Loucy (cell line): ENCODE measurements around the gene ELAVL1.

ENCODE experiments used
- H2AFZ ChIP-seq: fragments of 200-600 bp; sonication (generic); 2 replicates; pipeline ENCODE4 v1.6.0; 2016; ENCODE audit warnings: antibody characterized with exemption, mild to moderate bottlenecking, low read length, moderate library complexity
- H3F3A ChIP-seq: fragments of 200-600 bp; 2 replicates; pipeline ENCODE4 v1.6.0; 2016; ENCODE audit warnings: antibody characterized with exemption, low read depth, mild to moderate bottlenecking
- H3K27me3 ChIP-seq: fragments of 200-600 bp; sonication (generic); 2 replicates; pipeline ENCODE4 v1.6.1; 2014; ENCODE audit warnings: low read length, mild to moderate bottlenecking; ENCODE audit not compliant: insufficient read depth, poor library complexity, severe bottlenecking
- H3K36me3 ChIP-seq: fragments of 200-600 bp; sonication (generic); 2 replicates; pipeline ENCODE4 v1.6.1; 2016; ENCODE audit warnings: low read length; ENCODE audit not compliant: insufficient read depth
- H3K4me1 ChIP-seq: fragments of 200-600 bp; sonication (generic); 2 replicates; pipeline ENCODE4 v1.5.1; 2014; ENCODE audit warnings: low read length, mild to moderate bottlenecking; ENCODE audit not compliant: insufficient read depth, poor library complexity, severe bottlenecking
- H3K4me2 ChIP-seq: fragments of 200-600 bp; sonication (generic); 2 replicates; pipeline ENCODE4 v1.6.0; 2014; ENCODE audit warnings: antibody characterized with exemption, low read length, low read depth, mild to moderate bottlenecking; ENCODE audit not compliant: poor library complexity, severe bottlenecking
- H3K4me3 ChIP-seq: fragments of 200-600 bp; sonication (generic); 2 replicates; pipeline ENCODE4 v1.5.1; 2014; ENCODE audit warnings: low read length, mild to moderate bottlenecking, mixed read lengths; ENCODE audit not compliant: poor library complexity, severe bottlenecking
- H3K79me2 ChIP-seq: fragments of 200-600 bp; sonication (generic); 2 replicates; pipeline ENCODE4 v1.6.1; 2014; ENCODE audit warnings: low read length; ENCODE audit not compliant: insufficient read depth
- H3K9ac ChIP-seq: fragments of 200-600 bp; sonication (generic); 2 replicates; pipeline ENCODE4 v1.6.0; 2014; ENCODE audit warnings: mild to moderate bottlenecking, low read depth, low read length, moderate library complexity; ENCODE audit not compliant: poor library complexity, severe bottlenecking
- H3K9me2 ChIP-seq: fragments of 200-600 bp; sonication (generic); replicated peaks from 2 replicates; pipeline ENCODE4 v1.6.1; 2016; ENCODE audit warnings: low read depth, low read length, mixed read lengths
- H3K9me3 ChIP-seq: fragments of 200-600 bp; sonication (generic); 2 replicates; pipeline ENCODE4 v1.6.1; 2014; ENCODE audit warnings: mild to moderate bottlenecking, antibody characterized with exemption, low read length, low read depth; ENCODE audit not compliant: insufficient read depth
- H4K20me1 ChIP-seq: fragments of 200-600 bp; sonication (generic); 2 replicates; pipeline ENCODE4 v1.6.0; 2014; ENCODE audit warnings: antibody characterized with exemption, low read length, mild to moderate bottlenecking; ENCODE audit not compliant: insufficient read depth, poor library complexity, severe bottlenecking
- CTCF ChIP-seq: fragments of 200-600 bp; sonication (generic); conservative IDR thresholded peaks from 2 replicates; pipeline ENCODE4 v1.5.1; 2014; ENCODE audit warnings: mild to moderate bottlenecking, antibody characterized with exemption, low read length
- EZH2phosphoT487 ChIP-seq: fragments of 200-600 bp; IDR thresholded peaks from 2 replicates; pipeline ENCODE4 v1.6.1; 2018; ENCODE audit warnings: antibody characterized with exemption, mild to moderate bottlenecking, moderate library complexity, borderline replicate concordance

Gene ELAVL1

DNA sequence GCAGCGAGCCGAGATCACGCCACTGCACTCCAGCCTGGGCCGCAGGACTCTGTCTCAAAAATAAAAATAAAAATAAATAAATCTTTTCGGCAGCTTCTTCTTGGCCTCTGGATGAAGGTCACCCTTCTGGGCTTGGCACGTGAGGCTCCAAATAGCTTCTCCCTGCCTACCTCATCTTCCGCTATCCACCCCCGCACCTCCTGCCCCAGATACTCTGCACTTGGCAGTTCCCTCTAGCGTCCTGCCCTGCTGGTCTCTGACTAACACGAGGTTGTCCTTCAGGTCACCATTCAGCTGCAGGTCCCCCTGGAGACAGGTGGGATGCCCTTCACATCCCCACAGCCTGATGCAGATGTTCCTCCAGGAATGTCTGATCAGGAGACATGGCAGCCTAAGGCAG, 38.6 kb upstream of the ELAVL1 start:
- H3K4me2 ChIP-seq: no peak overlapping the region
- no peak overlapping the region for H2AFZ ChIP-seq
- H3K4me1 ChIP-seq: no peaks in the 10 kb centered on the region
- no peaks in the 10 kb centered on the region for H3K27me3 ChIP-seq
- no peaks in the 10 kb centered on the region for H3K9me2 ChIP-seq
- TF ChIP-seq CTCF: no peak
- no peak for TF ChIP-seq EZH2phosphoT487
- no peaks in the 10 kb centered on the region for H3K9me3 ChIP-seq
- no peaks in the 10 kb centered on the region for H3K36me3 ChIP-seq
- no peak overlapping the region for H3K4me3 ChIP-seq
- H4K20me1 ChIP-seq: no peaks in the 10 kb centered on the region
- no peaks in the 10 kb centered on the region for H3K79me2 ChIP-seq
- no peak overlapping the region for H3K9ac ChIP-seq
- no peaks in the 10 kb centered on the region for H3F3A ChIP-seq

GRCh38 chr19:8042900-8043299, 37.5 kb upstream of the ELAVL1 start:
- Histone ChIP-seq H3K4me2 (no peak overlapping the region), H3K27me3 (no peaks in the 10 kb centered on the region), H3K4me3 (no peak overlapping the region), H3K4me1 (no peaks in the 10 kb centered on the region), H3K79me2 (no peaks in the 10 kb centered on the region), H3K9me3 (no peaks in the 10 kb centered on the region), H3F3A (no peaks in the 10 kb centered on the region), H3K9ac (no peak overlapping the region), H4K20me1 (no peaks in the 10 kb centered on the region), H2AFZ (no peak overlapping the region), H3K9me2 (no peaks in the 10 kb centered on the region), H3K36me3 (no peaks in the 10 kb centered on the region)
- no peak for TF ChIP-seq EZH2phosphoT487
- TF ChIP-seq CTCF: no peak

GRCh38 chr19:8041531-8041931, 36.1 kb upstream of the ELAVL1 start:
- Histone ChIP-seq H3K9me3 (no peaks in the 10 kb centered on the region), H3K9me2 (no peaks in the 10 kb centered on the region), H3K36me3 (no peaks in the 10 kb centered on the region), H3K9ac (no peak overlapping the region), H3K4me1 (no peaks in the 10 kb centered on the region), H3K27me3 (no peaks in the 10 kb centered on the region), H3K79me2 (no peaks in the 10 kb centered on the region), H3K4me2 (no peak overlapping the region), H4K20me1 (no peaks in the 10 kb centered on the region), H3F3A (no peaks in the 10 kb centered on the region), H3K4me3 (no peak overlapping the region), H2AFZ (no peak overlapping the region)
- TF ChIP-seq EZH2phosphoT487 (no peak), CTCF (no peak)
